ENCODE results near the gene DENND1B. TPM values are rescaled to one million over a fixed set of nuclear protein-coding genes. Genes with fewer than 3 reads are reported as not detected.

Gene DENND1B
- total and polyA plus RNA-seq, 2 of the 8 experiments (the other 6 are each of a cell fraction or from before 2014, with no cell fraction given): 0.74 to 3.3 TPM

- Histone ChIP-seq H3K9ac (replicated peaks in 1 of 4; ENCODE audit: extremely low read depth in 1 of 4, low read depth in 3 of 4, low read length in 3 of 4) (no peak overlapping the region), H3K79me2 (ENCODE audit: control insufficient read depth in 1 of 2, insufficient read depth in 2 of 2, low read length in 2 of 2) (no peaks in the 10 kb centered on the region), H3K18ac (ENCODE audit: extremely low read depth, low read length) (no peak overlapping the region), H3K9me3 (ENCODE audit: insufficient read depth in 2 of 2, low read depth in 1 of 2, low read length in 1 of 2) (peaks cover 0 to 8% of the 10 kb centered on the region in 2 experiments; a peak in 2 of 4 replicates), H3K36me3 (ENCODE audit: control insufficient read depth in 2 of 4, insufficient read depth in 4 of 4, low read length in 3 of 4) (no peaks in the 10 kb centered on the region), H2AK5ac (ENCODE audit: low read depth, low read length) (no peak overlapping the region), H2BK12ac (ENCODE audit: low read depth, low read length) (no peak overlapping the region), H3K79me1 (ENCODE audit: low read depth, low read length) (no peaks in the 10 kb centered on the region), H3K27ac (ENCODE audit: low read depth, low read length) (no peak overlapping the region), H2BK5ac (ENCODE audit: low read depth, low read length) (no peak overlapping the region), H2BK120ac (replicated peaks; ENCODE audit: low read depth, low read length) (no peak overlapping the region), H3K14ac (ENCODE audit: insufficient read length) (no peak overlapping the region), H3K4ac (replicated peaks; ENCODE audit: insufficient read length, low read depth, low read length) (no peak overlapping the region), H3K4me1 (replicated peaks in 1 of 4; ENCODE audit: control insufficient read depth in 3 of 4, insufficient read depth in 4 of 4, low read length in 3 of 4) (no peaks in the 10 kb centered on the region), H3K27me3 (replicated peaks in 1 of 4; ENCODE audit: control insufficient read depth in 3 of 4, extremely low read depth in 1 of 4, insufficient read depth in 3 of 4, low read length in 3 of 4) (no peaks in the 10 kb centered on the region), H4K8ac (ENCODE audit: extremely low read depth, insufficient read depth, low read length) (no peak overlapping the region), H3K56ac (replicated peaks; ENCODE audit: insufficient read length, low read depth, low read length) (no peak overlapping the region), H2BK15ac (ENCODE audit: low read length) (no peak overlapping the region), H2BK20ac (ENCODE audit: low read length) (no peak overlapping the region), H4K5ac (ENCODE audit: insufficient read length, low read depth, low read length) (no peak overlapping the region), H3K4me2 (ENCODE audit: insufficient read depth in 1 of 2, low read depth in 2 of 2, low read length in 2 of 2) (no peak overlapping the region), H2AFZ (ENCODE audit: low read length) (no peak overlapping the region), H4K20me1 (replicated peaks in 1 of 2; ENCODE audit: control insufficient read depth in 1 of 2, insufficient read depth in 2 of 2, low read length in 2 of 2) (no peaks in the 10 kb centered on the region), H4K91ac (replicated peaks; ENCODE audit: insufficient read length, low read length) (no peak overlapping the region), H3K23me2 (ENCODE audit: low read depth, low read length) (no peaks in the 10 kb centered on the region), H3K4me3 (ENCODE audit: extremely low read depth in 1 of 4, insufficient read depth in 2 of 4, low read depth in 3 of 4, low read length in 4 of 4) (no peak overlapping the region), H3K23ac (ENCODE audit: insufficient read length) (no peak overlapping the region)
- WGBS, 2 experiments (ENCODE audit: extremely low coverage in 1 of 2, insufficient coverage in 1 of 2, insufficient read length in 1 of 2, insufficient replicate concordance in 2 of 2, low coverage in 1 of 2, low lambda C conversion rate in 2 of 2, missing lambda C conversion rate in 1 of 2): 92% methylated on average over 1 of the region's 1 CpG; no CpG with 5 or more reads in 1 of the 2 experiments
- TF ChIP-seq GABPA (IDR thresholded peaks at IDR 0.05; ENCODE audit: borderline replicate concordance, insufficient read depth, low read length): no peak
- no peak for TF ChIP-seq RAD21 (IDR thresholded peaks at IDR 0.05 in 1 of 2, conservative IDR thresholded peaks at IDR 0.05 in 1 of 2; ENCODE audit: low read depth in 2 of 2, low read length in 2 of 2)
- TF ChIP-seq JUND (IDR thresholded peaks at IDR 0.05; ENCODE audit: low read length): no peak
- no peak for TF ChIP-seq POU5F1 (IDR thresholded peaks at IDR 0.05; ENCODE audit: low read depth, low read length)
- no peak for TF ChIP-seq POLR2A (IDR thresholded peaks at IDR 0.05; ENCODE audit: control extremely low read depth in 1 of 2, low read depth in 2 of 2, low read length in 2 of 2)
- no peak for TF ChIP-seq RFX5 (IDR thresholded peaks at IDR 0.05; ENCODE audit: borderline replicate concordance, low read depth, low read length)
- no peak for TF ChIP-seq CHD1 (IDR thresholded peaks at IDR 0.05; ENCODE audit: low read depth, low read length)
- POLR2A ChIA-PET (ENCODE audit: partially characterized antibody): interaction anchor here (0.6 kb wide), 1 partner anchor 71 kb away, joined by 3 read pairs; no protein-coding TSS in a partner anchor
- CTCF ChIA-PET (ENCODE audit: partially characterized antibody): interaction anchor here (0.6 kb wide), 1 partner anchor 206 kb away, joined by 3 read pairs; no protein-coding TSS in a partner anchor
- no peak for FAIRE-seq
- DNase-seq (ENCODE audit: low read depth in 1 of 2, low spot score in 2 of 2): no peak
Observed at GRCh38 chr1:197691816-197692215, 83.5 kb downstream of the DENND1B start.

Data from H1 (cell line).